NCI-H510A (cell line): ENCODE measurements around the gene DGKD.

Source experiments
- DNase-seq: peaks from one replicate; lab custom pipeline; 2025; lab: John Stamatoyannopoulos, UW

DGKD gene

DNA sequence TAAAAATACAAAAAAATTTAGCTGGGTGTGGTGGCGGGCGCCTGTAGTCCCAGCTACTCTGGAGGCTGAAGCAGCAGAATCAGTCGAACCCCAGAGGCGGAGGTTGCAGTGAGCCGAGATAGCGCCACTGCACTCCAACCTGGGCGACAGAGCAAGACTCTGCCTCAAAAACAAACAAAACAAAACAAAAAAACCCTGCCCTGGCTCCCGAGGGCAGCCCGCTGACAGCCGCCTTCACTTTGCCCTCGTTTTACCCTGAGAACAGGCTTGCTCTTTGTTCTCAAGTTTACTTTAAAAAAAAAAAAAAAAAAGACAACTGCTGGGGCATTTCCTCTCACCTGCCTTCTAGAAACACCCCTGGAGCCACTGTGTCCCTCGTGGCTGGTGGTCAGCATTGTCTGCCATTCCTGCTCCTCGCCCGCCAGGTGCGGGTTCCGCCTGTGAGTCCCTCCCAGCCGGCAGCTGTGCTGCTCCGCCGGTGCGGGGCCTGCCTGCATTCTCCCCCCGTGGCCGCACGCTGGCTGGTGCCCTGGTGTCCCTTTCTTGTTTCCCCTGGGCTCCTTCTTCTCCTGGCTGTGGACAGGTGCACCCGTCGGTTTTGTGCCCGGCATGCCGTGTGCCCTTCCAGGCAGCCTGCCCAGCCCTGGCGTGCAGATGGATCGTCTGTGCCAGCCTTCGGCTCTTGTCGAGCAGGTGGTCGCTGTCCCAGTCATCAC lies 106.6 kb downstream of the DGKD start:
- DNase-seq, result peak; percentile 13

DNA sequence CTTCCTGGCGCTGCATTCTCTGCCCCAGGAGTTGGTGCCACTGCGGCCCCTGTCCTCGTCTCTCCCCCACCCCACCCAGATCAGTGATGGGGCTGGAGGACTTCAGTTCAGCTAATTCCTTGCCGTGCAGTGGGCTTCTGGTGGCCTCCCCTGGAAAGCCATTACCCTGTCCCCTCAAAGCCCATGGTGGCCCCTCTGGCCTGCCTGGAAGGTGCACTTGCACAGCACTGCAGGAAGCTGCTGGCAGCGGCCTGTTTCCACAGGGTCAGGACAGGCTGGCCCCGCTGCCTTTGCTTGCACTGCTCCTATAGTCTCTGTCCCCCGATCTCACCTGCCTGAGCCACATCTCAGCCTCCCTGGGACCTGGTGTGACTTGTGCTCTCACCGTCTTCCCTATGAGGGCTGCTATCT lies 107.2 kb downstream of the DGKD start:
- DNase-seq, result no peak

DNA sequence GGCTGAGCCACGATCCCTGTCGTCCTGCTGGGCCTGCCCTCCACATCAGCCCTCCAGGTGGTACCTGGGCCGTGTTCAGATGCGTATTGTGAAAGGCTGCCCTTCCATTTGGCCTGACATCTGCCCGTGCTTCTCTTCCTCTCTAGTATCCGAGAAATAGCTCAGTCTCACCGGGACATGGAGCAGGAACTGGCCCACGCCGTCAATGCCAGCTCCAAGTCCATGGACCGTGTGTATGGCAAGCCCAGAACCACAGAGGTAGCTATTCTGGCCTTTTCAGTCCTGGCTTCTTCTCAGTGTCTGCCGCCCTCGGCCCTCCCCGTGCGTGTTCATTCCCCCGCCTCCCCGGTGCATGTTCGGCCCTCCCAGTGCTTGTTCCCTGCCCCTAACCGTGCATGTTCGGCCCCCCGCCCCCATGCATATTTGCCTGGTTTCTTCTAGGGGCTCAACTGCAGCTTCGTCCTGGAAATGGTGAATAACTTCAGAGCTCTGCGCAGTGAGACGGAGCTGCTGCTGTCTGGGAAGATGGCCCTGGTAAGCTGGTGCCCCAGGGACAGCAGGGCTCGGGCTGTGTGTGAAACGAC lies 108.0 kb downstream of the DGKD start:
- no peak for DNase-seq

DNA sequence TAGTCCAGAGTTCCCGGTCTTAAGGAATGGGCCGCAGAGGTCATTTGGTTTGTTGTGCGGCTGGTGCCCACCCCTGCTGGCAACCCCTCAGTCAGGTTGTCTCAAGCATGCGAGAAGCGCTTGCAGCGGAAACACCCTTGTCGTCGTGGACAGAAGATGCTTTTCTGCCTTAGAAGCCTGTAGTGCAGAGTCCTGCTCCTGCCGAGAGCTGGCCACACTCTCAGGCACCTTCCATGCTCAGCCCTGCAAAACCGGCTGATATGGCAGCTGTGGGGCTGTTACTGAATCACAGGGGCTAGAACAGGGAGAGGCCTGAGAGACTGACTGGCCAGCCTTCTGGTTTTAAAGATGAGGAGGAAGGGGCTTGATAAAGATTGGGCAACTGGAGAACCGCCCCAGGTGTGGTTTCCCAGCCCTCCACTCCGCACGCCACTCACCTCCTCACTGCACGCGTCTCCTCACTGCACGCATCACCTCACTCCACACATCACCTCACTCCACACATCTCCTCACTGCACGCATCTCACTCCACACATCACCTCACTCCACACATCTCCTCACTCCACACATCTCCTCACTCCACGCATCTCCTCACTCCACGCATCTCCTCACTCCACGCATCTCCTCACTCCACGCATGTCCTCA lies 108.7 kb downstream of the DGKD start:
- DNase-seq, result no peak

DNA sequence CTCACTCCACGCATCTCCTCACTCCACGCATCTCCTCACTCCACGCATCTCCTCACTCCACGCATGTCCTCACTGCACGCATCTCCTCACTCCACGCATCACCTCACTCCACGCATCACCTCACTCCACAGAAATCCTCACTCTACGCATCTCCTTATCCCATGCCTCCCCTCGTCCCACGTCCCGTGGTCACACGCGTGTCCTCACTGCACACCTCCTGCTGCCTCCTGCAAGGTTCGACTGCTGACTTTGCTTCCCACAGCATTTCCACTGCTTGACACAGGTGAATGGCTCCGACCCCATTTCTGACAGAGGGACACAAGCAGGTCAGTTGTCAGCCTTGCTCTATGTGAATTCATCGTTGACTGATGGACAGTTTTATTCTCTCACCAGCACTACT lies 109.3 kb downstream of the DGKD start:
- no peak for DNase-seq

DNA sequence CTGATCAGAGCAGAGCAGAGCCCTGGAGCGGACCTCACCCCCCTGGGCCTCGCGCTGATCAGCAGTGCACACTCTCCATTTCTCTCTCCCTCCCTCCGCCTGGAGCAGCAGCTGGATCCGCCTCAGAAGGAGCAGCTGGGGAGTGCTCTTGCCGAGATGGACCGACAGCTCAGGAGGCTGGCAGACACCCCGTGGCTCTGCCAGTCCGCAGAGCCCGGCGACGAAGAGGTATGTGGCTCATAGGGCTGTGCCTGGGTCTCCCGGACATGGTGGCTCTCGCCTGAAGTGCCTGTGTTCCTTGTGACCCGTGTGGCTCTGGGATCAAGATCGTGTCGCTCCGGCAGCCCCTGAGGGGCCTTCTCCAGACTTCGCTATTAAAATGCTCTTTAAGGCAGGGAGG lies 109.8 kb downstream of the DGKD start:
- no peak for DNase-seq

DNA sequence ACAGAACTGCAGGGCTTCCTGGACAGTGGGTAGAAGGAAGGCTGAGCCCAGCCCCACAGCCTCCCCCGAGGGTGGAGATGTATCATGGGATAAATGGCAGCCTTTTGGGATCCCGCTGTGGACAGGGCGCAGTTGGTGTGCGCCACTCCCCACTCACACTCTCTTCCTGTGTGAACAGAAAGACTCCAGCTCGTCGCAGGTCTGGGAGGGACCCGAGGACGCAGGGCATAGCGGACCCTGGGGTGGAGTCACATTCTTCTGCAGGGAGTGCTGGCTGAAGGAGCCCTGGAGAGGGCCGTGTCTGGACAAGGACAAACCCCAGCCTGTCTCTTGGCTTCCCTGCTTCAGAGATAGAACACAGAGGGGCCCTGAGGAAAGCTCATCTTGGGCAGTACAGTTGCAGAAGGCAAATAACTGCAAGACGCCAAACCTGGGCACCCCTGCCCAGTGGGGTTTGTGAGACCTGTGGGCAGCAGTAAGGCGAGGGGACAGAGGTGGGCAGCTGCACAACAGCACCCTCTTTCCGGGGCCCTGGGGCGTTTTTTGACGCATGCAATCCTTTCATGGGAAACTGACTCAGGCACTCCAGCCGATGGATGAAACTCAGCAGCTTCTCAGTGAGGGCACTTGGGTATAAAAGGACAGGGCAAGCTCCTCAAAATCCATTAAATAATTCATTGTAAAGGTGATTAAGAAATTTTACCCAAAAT lies 110.4 kb downstream of the DGKD start:
- no peak for DNase-seq

DNA sequence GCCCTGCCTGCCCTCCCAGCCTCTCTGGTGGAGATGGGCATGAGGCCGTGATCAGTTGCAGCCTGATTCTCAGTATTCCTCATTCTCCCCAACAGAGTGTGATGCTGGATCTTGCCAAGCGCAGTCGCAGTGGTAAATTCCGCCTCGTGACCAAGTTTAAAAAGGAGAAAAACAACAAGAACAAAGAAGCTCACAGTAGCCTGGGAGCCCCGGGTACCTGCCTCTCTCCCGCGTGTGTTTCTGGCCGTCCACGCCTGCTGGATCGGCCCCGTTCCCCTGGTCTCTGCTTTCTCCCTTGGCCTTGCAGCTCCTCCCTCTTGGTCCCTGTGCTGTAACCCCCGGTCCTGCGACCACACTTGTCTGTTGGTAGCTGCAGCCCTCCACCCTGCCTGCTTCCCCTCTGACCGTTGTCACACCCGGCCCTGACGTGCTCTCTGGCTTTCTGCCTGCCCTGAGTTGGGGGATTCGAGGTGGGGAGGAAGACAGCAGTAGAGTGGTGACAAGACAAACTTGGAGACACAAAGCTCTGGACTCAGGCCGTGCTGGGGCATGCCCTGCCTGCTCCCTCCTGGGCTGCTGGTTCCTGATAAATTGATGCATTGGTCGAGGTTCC lies 112.8 kb downstream of the DGKD start:
- no peak for DNase-seq

DNA sequence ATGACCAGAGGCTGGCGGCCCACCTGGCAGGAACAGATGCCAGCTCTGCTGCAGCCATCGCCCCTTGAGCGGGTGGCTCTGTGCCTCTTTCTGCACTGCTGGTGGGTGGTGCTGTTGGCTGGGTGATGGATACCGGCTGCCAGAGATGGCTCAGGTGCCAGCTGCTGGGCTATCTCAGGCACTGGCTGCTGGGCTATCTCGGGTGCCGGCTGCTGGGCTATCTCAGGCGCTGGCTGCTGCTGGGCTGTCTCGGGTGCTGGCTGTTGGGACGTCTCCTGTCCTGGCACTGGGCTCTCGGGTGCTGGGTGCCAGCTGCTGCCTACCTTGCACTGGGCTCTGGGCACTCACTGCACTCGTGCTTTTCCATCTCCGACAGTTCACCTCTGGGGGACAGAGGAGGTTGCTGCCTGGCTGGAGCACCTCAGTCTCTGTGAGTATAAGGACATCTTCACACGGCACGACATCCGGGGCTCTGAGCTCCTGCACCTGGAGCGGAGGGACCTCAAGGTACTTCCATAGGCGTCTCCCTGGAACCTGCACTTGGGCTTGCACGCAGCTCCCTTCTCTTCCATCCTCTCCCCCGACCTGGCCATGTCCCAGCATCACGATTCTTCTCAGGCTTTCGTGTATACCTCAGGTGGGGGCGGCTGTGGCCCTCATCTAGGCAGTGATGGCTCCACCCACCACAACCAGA lies 113.9 kb downstream of the DGKD start:
- no peak for DNase-seq

DNA sequence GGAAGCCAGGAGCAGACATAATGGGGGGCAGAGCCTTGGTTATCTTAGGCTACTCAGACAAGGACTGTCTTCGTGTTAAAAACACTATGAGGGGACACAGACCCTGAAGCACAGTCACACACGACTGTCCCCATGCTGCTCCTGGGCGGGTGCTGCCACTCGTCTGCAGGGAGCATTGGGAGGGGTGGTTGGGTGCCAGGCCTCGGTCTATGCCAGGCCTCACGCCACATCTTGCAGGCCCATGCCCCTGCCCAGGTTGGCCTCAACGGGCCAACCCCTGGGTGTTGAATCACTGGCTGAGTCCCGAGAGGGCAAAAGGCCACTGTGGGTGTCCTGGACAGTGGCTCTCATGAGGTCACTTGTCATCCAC lies 114.4 kb downstream of the DGKD start:
- no peak for DNase-seq

DNA sequence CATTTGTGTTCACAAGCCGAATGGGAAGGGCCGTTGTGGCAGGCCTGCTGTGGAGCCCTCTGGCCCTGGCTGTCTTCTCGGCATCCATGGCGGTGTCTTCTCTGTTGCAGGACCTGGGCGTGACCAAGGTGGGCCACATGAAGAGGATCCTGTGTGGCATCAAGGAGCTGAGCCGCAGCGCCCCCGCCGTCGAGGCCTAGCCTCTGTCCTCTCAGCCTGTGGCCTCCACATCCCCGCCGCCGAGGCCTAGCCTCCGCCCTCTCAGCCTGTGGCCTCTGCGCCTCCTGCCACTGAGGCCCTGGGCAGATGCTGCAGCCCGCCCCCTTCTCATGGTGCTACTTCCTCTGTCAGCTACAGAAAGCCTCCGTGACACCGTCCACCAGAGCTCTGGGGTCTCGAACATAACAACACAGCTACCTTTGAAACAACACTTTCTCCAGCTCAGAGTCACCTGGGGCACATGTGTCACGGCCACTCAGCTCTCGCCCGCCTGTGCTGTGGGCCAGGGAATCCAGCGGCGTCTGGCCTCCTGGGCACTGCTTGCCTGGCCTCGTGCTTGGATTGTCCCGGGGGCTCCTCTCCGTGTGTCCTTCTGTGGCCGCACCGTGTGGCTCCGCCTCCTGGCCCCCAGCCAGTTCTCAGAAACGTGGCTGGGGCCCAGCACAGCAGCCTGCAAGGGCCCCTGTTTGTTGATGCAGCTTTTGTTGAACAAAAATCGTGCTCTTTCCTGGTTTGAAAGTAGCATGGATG lies 115.1 kb downstream of the DGKD start:
- no peak for DNase-seq

DNA sequence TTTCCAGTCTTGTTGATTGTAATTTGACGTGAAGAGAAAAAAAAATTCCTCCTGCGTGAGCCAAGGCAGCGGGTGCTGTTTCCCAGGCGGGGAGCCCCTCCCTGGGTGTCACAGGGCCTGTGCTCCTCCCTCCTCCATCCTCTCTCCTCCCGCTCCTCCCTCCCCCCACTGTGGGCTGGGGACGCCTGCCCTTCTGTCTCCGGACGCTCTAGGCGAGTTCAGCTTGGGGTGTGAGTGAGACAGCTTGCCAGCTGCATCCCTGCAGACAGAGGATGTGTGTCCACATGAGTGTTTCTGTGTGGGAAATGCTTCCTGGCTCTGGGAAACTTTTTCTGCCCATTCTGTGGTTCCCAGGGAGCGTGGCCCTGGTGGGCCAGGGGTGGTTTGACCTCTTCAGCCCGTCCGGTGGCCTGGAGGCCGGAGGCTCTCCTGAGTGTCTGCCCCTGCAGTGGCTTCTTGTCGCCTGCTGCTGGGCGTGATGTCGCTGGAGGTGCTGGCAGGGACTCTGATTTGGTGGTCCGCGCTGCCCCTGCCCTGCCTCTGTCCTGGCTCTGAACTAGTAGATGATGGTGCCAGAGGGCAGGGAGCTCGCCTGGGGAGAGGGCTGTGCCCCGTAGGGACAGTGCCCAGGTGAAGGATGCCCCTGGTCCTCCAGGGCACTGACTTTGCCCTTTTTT lies 115.9 kb downstream of the DGKD start:
- no peak for DNase-seq

DNA sequence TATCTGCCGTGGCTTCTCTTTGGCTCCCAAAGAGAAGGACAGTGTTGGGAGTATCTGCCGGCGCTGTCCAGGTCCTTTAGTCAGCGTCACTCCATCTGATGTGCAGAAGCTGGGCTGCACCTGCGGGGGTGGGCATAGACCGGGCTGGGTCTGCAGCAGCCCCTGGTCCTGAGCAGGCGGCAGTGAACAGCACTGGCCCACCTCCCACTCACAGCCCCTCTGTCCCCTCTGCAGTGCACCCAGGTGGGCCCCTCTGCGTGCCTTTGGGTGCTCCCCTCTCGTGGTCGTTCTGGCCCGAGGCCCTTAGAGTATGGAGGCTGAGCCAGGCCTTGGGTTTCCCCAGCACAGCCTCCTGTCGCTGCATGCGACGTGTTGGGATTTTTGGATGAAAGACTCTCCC lies 116.5 kb downstream of the DGKD start:
- DNase-seq, result no peak

DNA sequence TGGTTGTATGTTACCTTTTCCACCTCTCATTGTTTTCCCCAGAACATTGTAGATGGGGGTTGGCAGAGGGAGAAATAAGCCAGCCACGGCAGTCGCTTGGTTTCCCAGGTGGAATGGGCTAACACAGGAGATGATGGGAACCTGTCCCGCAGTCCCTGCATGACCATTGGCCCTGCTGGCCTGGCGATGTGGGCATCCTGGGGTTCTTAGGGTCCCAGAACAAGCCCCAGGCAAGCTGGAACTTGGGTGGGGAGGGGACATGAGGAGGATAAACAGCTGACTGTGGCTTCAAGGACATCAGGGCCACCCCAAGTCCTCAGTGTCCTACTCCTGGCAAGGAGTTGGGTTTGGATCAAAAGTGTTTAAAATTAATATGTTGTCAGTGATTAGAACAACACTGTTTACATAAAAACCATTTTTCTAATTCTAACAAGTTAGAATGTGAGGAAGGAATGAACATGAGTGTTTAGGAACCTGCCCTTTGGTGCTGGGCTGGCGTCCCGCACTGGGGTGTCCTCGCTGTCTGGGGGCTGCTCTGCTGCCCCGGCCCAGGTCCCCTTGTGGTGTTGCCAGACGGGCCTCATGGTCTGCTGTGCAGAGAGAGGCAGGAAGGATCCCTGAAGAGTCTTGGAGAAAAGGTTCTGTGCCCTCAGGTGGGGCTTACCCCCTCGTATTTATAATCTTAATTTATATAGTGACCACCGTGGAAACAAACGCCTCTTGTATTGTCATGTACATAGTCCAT lies 117.2 kb downstream of the DGKD start:
- no peak for DNase-seq

DNA sequence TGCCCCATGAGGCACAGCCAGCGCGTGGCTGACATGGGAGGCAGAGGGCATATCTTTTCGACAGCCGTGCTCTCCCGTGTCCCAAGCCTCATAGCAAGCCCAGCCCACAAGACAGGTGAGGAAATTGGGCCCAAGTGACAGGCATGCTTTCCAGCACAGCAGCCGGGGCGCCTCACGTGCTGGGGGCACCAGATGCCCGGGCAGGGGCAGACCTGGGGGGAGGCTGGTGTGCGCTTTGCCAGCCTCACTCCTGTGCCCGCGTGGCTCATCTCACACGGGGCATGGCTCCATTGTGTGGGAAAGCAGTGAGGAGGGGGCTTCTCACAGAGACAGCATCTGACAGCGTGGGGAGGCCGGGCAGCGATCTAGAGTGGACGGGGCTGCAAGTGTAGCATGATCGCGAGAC lies 119.1 kb downstream of the DGKD start:
- no peak for DNase-seq

DNA sequence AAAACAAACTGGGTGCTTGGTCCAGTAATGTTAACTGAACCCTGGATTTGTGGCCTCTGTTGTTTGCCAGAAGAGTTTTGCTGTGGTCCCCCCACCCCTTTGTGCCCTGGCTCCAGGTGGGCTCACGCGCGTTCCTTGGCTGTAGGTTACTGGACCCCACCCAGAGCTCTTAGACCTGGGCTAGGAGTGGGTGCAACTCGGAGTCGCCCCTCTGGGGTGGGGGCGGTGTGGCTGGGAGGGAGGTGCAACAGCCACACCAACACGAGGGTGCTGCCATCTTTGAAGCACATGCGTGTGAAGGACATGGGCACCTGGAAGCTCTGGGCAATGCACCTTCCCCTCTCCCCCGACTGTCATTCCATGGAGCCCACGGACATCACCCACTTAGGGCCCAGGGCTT lies 119.6 kb downstream of the DGKD start:
- DNase-seq, result no peak

DNA sequence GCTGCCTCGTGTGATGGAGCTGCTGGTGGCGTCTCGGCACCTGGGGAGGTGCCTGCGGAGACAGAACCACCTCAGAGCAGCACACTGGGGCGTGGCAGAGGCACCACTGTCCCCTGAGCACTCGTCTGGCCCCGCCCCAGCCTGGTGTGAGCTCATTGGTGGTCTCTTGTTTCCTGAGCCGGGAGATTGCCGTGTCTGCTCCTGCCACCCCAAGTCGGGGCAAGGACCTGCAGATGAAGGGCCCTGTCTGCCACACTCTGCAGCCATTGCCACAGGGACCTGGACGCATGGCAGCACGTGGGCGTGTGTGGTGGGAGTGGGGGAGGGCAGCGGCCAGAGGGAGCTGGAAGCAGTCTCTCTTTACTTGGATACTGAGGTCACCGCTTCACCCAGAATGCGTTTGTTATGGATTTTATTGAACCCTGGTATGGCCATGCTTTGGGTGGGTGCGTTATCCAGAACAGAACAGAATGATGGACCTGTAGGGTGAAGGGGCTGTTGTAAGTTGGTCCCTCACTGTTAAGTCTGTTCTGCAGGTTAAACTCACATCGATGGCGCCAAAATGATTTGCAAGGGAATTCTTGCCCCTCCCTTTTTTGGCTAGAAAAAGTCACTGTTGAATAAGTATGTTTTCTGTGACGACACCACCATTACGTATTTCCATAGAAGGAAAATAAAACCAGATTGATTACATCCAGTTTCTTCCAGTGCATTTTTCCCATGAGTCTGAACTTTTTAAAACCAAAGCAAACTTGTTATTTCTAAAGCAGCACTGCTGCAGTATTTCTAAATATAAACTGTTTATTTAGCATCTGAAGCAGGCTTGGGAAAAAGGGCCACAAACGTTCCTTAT lies 120.2 kb downstream of the DGKD start:
- DNase-seq, result no peak

DNA sequence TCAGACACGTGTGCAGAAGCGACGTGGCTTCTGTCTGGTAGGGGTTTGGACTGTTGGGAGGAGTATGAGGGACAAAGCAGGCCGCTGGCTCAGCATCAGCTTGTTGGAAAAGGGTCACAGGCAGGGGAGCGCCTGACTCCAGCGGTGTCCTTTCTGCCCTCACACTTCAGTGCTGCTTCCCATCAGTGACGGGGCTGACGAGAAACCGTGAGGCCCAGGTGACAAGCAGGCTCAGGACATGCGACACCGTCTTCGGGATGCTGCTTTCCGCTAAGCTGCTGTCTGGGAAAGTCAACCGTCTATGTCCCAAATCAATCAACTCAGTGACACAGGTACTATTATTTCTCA lies 121.7 kb downstream of the DGKD start:
- no peak for DNase-seq
